Epithelial cell of prostate (primary cell): ENCODE results near the gene CCDC158.
"Not testable (repeated sequence)": the region's sequence is repeated elsewhere in the genome, so short reads cannot be mapped to it uniquely, and the experiment has no call there.

Experiments used
- DNase-seq: peaks from one replicate; pipeline ENCODE4 v3.0.0-alpha.2; 2011; ENCODE audit warnings: low read depth, low spot score
- H3K27ac ChIP-seq: fragments of 450-650 bp; 2 replicates; pipeline ENCODE4 v1.5.1; 2017; ENCODE audit warnings: mild to moderate bottlenecking

CCDC158 gene

GRCh38 chr4:76374798-76375197 is 46.1 kb downstream of the CCDC158 start:
- DNase-seq, result no peak
- H3K27ac ChIP-seq, result no peak overlapping the region

DNA sequence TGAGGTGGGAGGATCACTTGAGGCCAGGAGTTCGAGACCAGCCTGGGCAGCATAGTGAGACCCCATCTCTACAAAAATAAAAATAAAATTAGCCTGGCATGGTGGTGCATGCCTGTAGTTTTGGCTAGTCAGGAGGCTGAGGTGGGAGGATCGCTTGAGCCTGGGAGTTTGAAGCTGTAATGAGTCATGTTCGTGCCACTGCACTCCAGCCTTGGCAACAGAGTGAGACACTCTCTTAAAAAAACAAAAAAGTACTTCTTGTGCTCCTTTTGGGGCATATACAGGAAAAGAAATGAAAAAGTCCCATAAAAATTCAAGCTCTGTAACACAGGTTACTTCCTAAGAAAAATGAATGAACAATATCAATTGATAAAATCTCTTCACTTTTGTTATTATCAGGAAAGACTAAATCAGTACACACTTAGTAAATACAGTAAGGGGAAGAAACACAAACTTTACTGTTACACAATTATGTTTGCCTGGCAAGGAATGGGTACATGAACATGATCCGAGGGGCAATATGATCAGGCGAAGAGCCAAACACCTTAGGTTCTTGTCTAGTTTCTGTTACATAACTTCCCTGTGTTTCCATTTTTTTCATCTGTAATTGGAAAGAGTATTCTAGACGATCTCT is 46.9 kb downstream of the CCDC158 start:
- no peak overlapping the region for H3K27ac ChIP-seq
- no peak for DNase-seq

DNA sequence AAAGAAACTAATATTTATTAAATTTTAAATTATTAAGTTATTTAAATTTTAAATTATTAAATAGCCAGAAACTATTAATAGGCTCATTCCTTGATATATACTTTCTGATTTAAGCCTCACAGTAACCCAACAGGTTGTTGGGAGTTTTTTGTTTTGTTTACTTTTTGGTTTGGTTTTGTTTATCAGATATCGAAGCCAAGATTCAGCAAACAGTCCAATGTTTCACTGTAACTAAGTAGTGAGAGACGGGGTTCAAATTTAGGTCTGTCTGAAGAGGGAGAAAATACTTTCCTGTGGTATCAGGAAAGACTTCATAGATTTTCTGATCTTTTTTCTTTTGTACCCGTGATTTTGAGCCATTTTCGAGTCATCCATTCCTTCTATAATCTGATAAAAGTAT is 54.2 kb downstream of the CCDC158 start:
- no peak for DNase-seq
- H3K27ac ChIP-seq, result no peak overlapping the region

DNA sequence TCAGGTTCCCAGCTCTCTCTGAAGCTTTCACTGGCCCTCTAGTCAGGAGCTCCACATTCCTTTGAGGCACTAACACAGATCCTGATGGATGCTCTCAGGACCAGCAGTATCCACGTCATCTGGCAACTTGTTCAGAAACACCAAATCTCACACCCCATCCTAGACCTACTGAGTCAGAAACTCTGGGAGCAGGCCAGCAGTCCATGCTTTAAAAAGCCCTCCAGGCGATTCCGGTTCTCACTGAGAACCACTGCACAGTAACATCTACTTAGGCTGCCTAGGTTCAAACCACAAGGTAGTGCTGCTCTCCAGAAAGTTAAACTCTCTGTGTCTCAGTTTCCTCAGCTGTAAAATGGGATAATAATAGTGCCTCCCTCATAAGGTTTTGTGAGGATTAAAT is 55.3 kb downstream of the CCDC158 start:
- no peak for DNase-seq

DNA sequence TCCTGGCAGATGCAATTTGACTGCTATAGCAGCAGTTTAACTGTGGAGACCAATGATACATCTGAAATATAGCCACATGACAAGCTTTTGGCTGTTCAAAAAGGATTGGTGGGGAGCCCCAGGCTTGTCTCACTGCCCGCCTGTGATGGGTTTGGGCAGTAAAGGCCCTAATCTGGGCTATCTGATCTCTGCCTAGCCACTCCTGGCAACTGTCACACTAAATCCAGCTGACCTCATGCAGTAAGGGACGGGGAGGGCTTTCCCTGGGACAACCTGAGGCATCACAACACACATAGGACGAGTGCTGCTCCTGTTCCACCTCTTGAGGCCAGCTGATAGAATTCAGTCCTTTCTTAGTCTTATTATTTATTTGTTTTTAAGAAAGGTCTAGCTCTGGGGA is 56.2 kb downstream of the CCDC158 start:
- no peak overlapping the region for H3K27ac ChIP-seq
- no peak for DNase-seq

More for the DNA sequence above, 55.3 kb downstream of the CCDC158 start:
- H3K27ac ChIP-seq, result no peak overlapping the region

GRCh38 chr4:76363556-76364290 is 57.2 kb downstream of the CCDC158 start:
- H3K27ac ChIP-seq, result no peak overlapping the region
- no peak for DNase-seq

GRCh38 chr4:76361689-76362412 is 59.1 kb downstream of the CCDC158 start:
- no peak for DNase-seq
- no peak overlapping the region for H3K27ac ChIP-seq

DNA sequence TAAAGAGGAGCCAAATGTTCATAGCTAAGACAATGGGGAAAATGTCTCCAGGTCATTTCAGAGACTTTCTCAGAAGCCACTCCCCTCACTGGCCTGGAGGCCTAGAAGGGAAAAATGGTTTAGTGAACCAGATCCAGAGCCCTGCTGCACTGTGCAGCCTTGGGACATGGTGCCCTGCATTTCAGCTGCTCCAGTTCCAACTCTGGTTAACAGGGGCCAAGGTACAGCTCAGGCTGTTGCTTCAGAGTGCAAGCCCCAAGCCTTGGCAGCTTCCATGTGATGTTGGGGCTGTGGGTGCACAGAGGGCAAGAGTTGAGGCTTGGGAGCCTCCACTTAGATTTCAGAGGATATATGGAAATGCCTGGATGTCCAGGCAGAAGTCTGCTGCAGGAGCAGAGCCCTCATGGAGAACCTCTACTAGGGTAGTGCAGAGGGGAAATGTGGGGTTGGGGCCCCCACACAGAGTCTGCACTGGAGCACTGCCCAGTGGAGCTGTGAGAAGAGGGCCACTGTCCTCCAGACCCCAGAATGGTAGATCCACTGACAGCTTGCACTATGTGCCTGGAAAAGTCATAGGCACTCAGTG is 61.0 kb downstream of the CCDC158 start:
- not testable (repeated sequence) for DNase-seq, H3K27ac ChIP-seq

DNA sequence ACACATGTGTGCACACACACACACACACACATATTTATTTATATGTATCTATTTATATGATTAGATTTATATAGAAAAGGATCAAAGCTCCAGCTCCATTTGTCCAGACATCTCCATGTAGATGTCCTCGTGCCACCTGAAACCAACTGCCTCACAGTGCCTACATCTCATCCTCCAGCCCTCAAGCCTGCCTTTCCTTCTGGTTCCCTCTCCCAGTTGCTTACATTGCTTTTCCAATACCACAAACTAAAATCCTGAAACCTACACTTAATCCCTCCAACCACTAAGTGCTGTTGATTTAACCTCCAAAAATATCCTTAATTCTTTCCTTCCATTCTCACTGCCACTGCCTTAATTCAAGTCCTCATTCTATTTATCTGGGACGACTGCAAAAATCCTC is 63.0 kb downstream of the CCDC158 start:
- H3K27ac ChIP-seq, result no peak overlapping the region
- no peak for DNase-seq

- H3K27ac ChIP-seq, result no peak overlapping the region
- DNase-seq, result no peak
Observed at GRCh38 chr4:76354517-76355473, 66.1 kb downstream of the CCDC158 start.

GRCh38 chr4:76342803-76343202 is 78.1 kb downstream of the CCDC158 start:
- DNase-seq, result no peak
- no peak overlapping the region for H3K27ac ChIP-seq

DNA sequence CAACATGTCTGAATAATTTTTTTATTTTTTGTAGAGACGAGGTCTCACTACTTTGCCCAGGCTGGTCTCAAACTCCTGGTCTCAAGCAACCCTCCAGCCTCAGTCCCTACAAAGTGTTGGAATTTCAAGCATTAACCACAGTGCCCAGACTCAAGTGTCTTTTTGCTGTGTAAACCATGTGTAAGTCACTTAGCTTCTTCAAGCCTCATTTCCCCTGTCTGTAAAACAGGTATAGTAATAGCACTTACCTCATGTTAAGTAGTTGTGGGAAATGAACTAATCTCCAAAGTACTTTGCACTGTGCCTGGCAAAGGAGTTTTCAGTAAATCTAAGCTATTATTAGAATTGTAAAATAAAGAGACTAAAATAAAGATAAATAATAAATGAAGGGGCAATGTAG is 78.8 kb downstream of the CCDC158 start:
- DNase-seq, result no peak

GRCh38 chr4:76341063-76341462 is 79.9 kb downstream of the CCDC158 start:
- H3K27ac ChIP-seq, result no peak overlapping the region
- DNase-seq, result no peak

More for the DNA sequence above, 78.8 kb downstream of the CCDC158 start:
- no peak overlapping the region for H3K27ac ChIP-seq

GRCh38 chr4:76339364-76339763 is 81.6 kb downstream of the CCDC158 start:
- H3K27ac ChIP-seq, result no peak overlapping the region
- DNase-seq, result no peak

DNA sequence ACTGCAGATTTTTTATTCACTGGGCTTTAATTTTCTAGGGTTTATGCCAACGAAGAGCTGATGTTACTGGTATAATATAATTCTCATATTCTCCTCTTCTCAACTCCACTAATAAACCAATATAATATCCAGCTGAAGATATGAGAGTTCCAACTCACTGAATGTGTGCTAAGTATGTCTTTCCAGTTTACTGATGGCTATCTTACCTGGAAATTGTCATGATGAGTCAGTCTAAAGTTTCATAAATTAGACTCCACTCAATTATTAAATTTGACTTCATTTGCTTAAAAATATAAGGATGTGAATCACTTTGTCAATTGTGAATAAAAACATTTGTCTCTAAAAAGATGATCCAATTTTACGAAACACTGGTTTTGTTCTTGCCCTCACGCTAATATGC is 86.1 kb downstream of the CCDC158 start:
- DNase-seq, result no peak
- H3K27ac ChIP-seq, result no peak overlapping the region

GRCh38 chr4:76326515-76326914 is 94.4 kb downstream of the CCDC158 start:
- no peak for DNase-seq
- H3K27ac ChIP-seq, result no peak overlapping the region

DNA sequence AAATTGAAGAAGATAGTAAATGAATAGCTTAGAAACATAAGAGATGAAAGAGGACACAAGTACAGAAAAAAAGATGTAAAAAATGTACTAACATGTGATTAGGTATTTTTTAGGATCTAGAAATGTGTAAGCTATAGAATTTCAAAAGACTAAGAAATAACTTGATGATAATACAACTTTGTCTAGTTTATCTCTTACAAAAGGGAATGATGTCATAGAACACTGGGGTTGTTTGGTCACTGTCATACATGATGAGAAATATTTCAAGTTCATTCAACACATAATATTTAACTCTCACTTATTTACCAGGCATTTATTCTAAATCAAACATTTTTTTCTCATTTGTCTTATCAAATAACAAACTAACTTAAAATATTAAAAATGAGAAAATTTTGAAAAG is 95.9 kb downstream of the CCDC158 start:
- no peak overlapping the region for H3K27ac ChIP-seq
- DNase-seq, result no peak

DNA sequence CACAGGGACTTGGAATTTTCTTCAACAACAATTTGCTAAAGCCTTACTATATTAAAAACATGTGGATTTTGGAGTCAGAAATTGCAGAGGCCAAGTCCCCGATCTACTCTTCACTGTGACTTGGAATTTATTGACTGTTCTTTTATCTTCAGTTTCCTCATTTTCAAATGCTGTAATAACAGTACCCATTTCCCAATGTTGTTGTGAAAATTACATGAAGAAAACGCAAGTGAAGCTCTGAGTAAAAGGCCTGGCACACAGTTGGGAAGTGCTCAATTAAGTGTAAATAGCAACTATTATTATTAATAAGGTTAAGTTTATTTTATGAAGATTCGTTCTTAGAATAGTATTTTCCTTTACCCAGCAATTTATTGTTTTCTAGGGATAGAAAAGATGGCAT is 98.7 kb downstream of the CCDC158 start:
- no peak for DNase-seq
- H3K27ac ChIP-seq, result no peak overlapping the region

DNA sequence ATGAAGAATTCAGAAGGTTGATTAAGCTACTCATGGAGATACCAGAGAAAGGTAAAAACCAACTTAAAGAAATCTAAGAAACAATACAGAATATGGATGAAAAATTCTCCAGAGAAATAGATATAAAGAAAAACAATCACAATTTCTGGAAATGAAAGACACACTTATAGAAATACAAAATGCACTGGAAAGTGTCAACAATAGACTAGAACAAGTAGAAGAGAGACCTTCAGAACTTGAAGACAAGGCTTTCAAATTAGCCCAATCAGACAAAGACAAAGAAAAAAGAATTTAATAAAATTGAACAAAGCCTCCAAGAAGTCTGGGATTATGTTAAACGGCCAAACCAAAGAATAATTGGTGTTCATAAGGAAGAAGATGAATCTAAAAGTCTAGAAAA is 104.8 kb downstream of the CCDC158 start:
- H3K27ac ChIP-seq, result no peak overlapping the region
- DNase-seq, result no peak
